Tibial nerve (tissue), 4 donors: ENCODE data around the gene STUM. TPM values are rescaled to one million over a fixed set of nuclear protein-coding genes. Genes with fewer than 3 reads are reported as not detected.

ENCODE experiments used
- DNase-seq, 2 donors: peaks; one replicate each; pipeline ENCODE4 v3.0.0-alpha.2; 2019; ENCODE audit warnings: low spot score in 2 of 2
- H3K27ac ChIP-seq, 4 donors: fragments of 200-600 bp; sonication (generic) in 3 of 4; one replicate each; pipeline ENCODE4 v1.5.1; 2017 to 2019; ENCODE audit warnings: mild to moderate bottlenecking in 1 of 4
- H3K27me3 ChIP-seq, 2 donors: fragments of 200-600 bp; sonication (generic) in 1 of 2; one replicate each; pipeline versions ENCODE4 v1.5.1 to v1.6.0; 2017 to 2019
- H3K36me3 ChIP-seq, 3 donors: fragments of 200-600 bp; sonication (generic); one replicate each; pipeline ENCODE4 v1.5.1; 2018 to 2019
- H3K4me1 ChIP-seq, 4 donors: fragments of 200-600 bp; sonication (generic) in 3 of 4; one replicate each; pipeline ENCODE4 v1.5.1; 2017 to 2019
- H3K4me3 ChIP-seq, 4 donors: fragments of 200-600 bp; sonication (generic) in 3 of 4; one replicate each; pipeline ENCODE4 v1.5.1; 2017 to 2019; ENCODE audit warnings: mild to moderate bottlenecking in 1 of 4, moderate library complexity in 1 of 4
- H3K9me3 ChIP-seq, 4 donors: fragments of 200-600 bp; sonication (generic) in 3 of 4; one replicate each; pipeline ENCODE4 v1.5.1; 2017 to 2019
- CTCF ChIP-seq, 5 experiments: fragments of 200-600 bp in 3 of 5; fragments of 450-650 bp in 2 of 5; sonication (generic) in 3 of 5; IDR thresholded peaks; one replicate each; pipeline ENCODE4 v1.5.1; 2016 to 2019; ENCODE audit warnings: antibody characterized with exemption in 5 of 5, mild to moderate bottlenecking in 3 of 5, moderate library complexity in 2 of 5
- EP300 ChIP-seq, 2 donors: sonication (generic); formaldehyde crosslinking; IDR thresholded peaks; one replicate each; pipeline ENCODE4 v1.6.1; 2017; ENCODE audit warnings: antibody characterized with exemption in 2 of 2, mild to moderate bottlenecking in 1 of 2
- POLR2A ChIP-seq, 2 donors: fragments of 450-650 bp; IDR thresholded peaks; one replicate each; pipeline ENCODE4 v1.6.1; 2017; ENCODE audit warnings: antibody characterized with exemption in 2 of 2, mild to moderate bottlenecking in 2 of 2, moderate library complexity in 2 of 2
- WGBS, 2 donors: methylation state at CpG; one replicate each; pipeline ENCODE4 v1.1.5; 2018; 5-methylcytosine and 5-hydroxymethylcytosine counted together
- total RNA-seq, 4 donors: library from RNA; depleted of rRNA; stranded (reverse); fragments of >200 nt; gene quantifications; one replicate each; pipeline ENCODE4 v1.1.0, GENCODE V29; 2016

Gene STUM
- total RNA-seq, 4 donors from 2014 or later = 4.8 to 7.5 (median 6.9) TPM

DNA sequence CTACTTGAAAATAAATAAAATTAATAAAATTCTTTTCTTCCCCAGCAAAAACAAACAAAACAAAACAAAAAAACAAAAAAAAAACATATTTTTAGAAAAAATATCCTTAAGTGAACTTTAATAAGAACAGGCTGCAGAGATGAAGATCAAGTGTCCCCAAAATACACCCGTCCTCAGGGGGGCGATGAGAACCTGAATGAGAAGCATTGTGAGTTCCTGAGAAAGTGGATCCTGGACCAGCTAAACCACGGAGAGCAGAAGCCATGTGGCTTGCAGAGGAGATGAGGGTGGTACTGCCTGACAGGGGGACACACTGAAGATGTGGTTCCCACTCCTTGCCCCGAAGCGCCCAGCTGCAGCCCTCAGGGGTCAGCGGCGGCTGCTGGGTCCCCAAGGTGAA, 101.2 kb downstream of the STUM start:
- TF ChIP-seq CTCF (IDR thresholded peaks at IDR 0.05) (peak in 2 of 5 experiments; percentile 28 to 39), EP300 (IDR thresholded peaks at IDR 0.05) (no peak)
- Histone ChIP-seq H3K36me3 (peaks cover 0 to 44% (median 10%) of the 10 kb centered on the region in 3 donors), H3K27me3 (no peaks in the 10 kb centered on the region), H3K4me1 (peaks cover 0 to 35% (median 22%) of the 10 kb centered on the region in 4 donors), H3K4me3 (no peak overlapping the region), H3K27ac (peak overlapping the region in 3 of 4 donors; percentile 40 to 45 (median 40)), H3K9me3 (no peaks in the 10 kb centered on the region)
- peak in 1 of 2 donors; percentile 64 for DNase-seq
- WGBS, 2 donors = 60 to 67% methylated on average over 7 of the region's 7 CpGs

- no peak for DNase-seq
- Histone ChIP-seq H3K4me1 (peaks cover 0 to 38% (median 25%) of the 10 kb centered on the region in 4 donors), H3K4me3 (no peak overlapping the region), H3K9me3 (no peaks in the 10 kb centered on the region), H3K27ac (peak overlapping the region in 3 of 4 donors; percentile 40 to 45 (median 40)), H3K27me3 (no peaks in the 10 kb centered on the region), H3K36me3 (peaks cover 0 to 38% (median 10%) of the 10 kb centered on the region in 3 donors)
- WGBS, 2 donors = 52 to 57% methylated on average over 10 to 11 of the region's 11 CpGs
- TF ChIP-seq EP300 (IDR thresholded peaks at IDR 0.05) (peak in 1 of 2 donors; percentile 27), POLR2A (IDR thresholded peaks at IDR 0.05) (no peak), CTCF (IDR thresholded peaks at IDR 0.05) (no peak)
These were observed 101.8 kb downstream of the STUM start for GRCh38 chr1:226650236-226650841.

GRCh38 chr1:226651041-226651731, 102.6 kb downstream of the STUM start:
- 93 to 94% methylated on average over 12 of the region's 12 CpGs for WGBS, 2 donors
- Histone ChIP-seq H3K4me3 (no peak overlapping the region), H3K4me1 (peaks cover 0 to 43% (median 31%) of the 10 kb centered on the region in 4 donors), H3K36me3 (peaks cover 0 to 30% (median 10%) of the 10 kb centered on the region in 3 donors), H3K9me3 (no peaks in the 10 kb centered on the region), H3K27me3 (no peaks in the 10 kb centered on the region), H3K27ac (peak overlapping the region in 2 of 4 donors; percentile 27 to 45)
- TF ChIP-seq CTCF (IDR thresholded peaks at IDR 0.05) = no peak
- TF ChIP-seq POLR2A (IDR thresholded peaks at IDR 0.05) = no peak
- no peak for TF ChIP-seq EP300 (IDR thresholded peaks at IDR 0.05)
- no peak for DNase-seq

DNA sequence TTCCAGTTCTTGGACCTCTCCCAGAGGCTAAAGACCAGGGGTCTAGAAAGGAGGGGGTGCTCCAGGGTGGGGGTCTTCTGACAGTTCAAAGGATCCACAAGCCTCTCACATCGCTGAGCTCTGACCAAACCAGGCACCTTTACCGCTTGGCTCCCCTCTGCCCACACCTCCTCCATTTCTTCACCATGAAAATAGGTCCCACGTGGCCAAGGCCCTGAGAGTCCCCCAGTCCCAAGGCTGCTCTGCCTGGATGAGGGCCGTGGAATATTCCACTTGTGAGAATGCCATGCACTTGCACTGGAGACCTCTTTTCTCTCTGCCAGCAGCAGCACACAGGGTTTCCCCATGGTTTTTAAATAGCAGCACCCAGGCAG, 103.2 kb downstream of the STUM start:
- TF ChIP-seq CTCF (IDR thresholded peaks at IDR 0.05) (no peak), EP300 (IDR thresholded peaks at IDR 0.05) (no peak), POLR2A (IDR thresholded peaks at IDR 0.05) (no peak)
- H3K36me3 ChIP-seq = peaks cover 0 to 25% (median 9%) of the 10 kb centered on the region in 3 donors
- no peaks in the 10 kb centered on the region for H3K9me3 ChIP-seq
- peaks cover 0 to 49% (median 33%) of the 10 kb centered on the region in 4 donors for H3K4me1 ChIP-seq
- no peak overlapping the region for H3K27ac ChIP-seq
- H3K27me3 ChIP-seq = no peaks in the 10 kb centered on the region
- 63 to 86% methylated on average over 4 of the region's 4 CpGs for WGBS, 2 donors
- DNase-seq = no peak
- H3K4me3 ChIP-seq = no peak overlapping the region

DNA sequence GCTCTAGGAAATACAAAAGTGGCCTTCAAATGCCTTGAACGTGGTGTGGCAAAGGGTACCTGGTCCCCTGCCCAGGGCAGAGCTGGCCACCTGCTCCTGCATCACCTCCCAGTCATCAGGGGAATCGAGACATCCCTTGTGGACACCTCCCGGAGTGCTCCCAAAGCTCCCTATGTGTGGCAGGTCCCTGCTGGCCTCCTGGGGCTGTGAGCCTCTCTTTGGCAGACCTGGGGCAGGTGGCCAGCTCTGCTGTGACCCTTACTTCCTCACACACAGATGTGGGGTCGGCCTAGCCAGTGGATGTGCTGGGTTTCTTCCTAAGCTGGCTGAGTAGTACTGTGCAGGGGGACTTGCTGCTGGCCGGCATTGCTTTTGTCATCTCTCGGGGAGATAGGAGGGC, 104.0 kb downstream of the STUM start:
- peak overlapping the region in 1 of 4 donors; percentile 75 for H3K27ac ChIP-seq
- DNase-seq = no peak
- WGBS, 2 donors = 58 to 96% methylated on average over 2 to 6 of the region's 6 CpGs
- H3K4me3 ChIP-seq = no peak overlapping the region
- TF ChIP-seq POLR2A (IDR thresholded peaks at IDR 0.05) (no peak), EP300 (IDR thresholded peaks at IDR 0.05) (no peak), CTCF (IDR thresholded peaks at IDR 0.05) (no peak)
- no peaks in the 10 kb centered on the region for H3K27me3 ChIP-seq
- H3K36me3 ChIP-seq = peaks cover 0 to 16% (median 0%) of the 10 kb centered on the region in 3 donors
- peaks cover 0 to 58% (median 42%) of the 10 kb centered on the region in 4 donors for H3K4me1 ChIP-seq
- no peaks in the 10 kb centered on the region for H3K9me3 ChIP-seq
